ENCODE results near the gene MNAT1.

MNAT1 gene

DNA sequence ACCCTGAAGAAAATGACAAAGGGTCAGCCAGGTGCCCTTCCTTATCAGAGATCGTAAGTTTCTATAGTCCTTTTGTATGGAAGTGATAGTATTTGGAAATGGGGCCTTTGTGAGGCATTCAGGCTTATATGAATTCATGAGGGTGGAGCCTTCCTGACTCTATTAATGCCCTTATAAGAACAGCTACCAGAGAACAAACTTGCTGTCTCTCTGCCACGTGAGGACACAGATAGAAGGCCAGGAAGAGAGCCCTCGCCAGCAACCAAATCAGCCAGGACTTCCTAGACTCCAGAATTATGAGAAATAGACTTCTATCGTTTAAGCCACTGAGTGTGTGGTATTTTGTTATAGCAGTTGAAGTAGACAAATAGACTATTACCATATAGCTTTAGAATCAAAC is 209.6 kb downstream of the MNAT1 start:
- TF ChIP-seq, protein P1, sequence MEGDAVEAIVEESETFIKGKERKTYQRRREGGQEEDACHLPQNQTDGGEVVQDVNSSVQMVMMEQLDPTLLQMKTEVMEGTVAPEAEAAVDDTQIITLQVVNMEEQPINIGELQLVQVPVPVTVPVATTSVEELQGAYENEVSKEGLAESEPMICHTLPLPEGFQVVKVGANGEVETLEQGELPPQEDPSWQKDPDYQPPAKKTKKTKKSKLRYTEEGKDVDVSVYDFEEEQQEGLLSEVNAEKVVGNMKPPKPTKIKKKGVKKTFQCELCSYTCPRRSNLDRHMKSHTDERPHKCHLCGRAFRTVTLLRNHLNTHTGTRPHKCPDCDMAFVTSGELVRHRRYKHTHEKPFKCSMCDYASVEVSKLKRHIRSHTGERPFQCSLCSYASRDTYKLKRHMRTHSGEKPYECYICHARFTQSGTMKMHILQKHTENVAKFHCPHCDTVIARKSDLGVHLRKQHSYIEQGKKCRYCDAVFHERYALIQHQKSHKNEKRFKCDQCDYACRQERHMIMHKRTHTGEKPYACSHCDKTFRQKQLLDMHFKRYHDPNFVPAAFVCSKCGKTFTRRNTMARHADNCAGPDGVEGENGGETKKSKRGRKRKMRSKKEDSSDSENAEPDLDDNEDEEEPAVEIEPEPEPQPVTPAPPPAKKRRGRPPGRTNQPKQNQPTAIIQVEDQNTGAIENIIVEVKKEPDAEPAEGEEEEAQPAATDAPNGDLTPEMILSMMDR (conservative IDR thresholded peaks at IDR 0.05; ENCODE audit: low read depth, low read length): no peak
- DNase-seq (ENCODE audit: low read depth): no peak
- no peak overlapping the region for H3K4me3 ChIP-seq (ENCODE audit: low read length)

DNA sequence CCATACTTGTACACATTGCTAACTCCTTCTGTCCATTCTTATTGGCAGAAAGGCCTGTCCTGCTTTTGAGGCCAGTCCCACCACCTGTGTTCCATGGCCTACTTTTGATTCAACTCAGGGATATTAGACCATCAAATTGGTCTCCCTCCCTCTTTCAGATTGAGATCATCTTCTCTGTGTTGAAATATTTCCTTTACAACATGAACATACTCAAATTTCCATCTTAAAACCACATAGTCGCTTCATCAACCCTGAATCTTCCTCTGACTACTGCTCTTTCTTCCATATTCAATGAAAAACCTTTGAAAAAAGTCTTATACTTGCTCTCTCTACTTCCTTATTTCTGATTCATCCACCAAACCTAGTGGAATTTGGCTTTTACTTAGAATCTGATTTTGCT is 211.4 kb downstream of the MNAT1 start:
- no peak overlapping the region for H3K4me3 ChIP-seq (ENCODE audit: low read length)
- DNase-seq (ENCODE audit: low read depth): no peak
- TF ChIP-seq, protein P1 (conservative IDR thresholded peaks at IDR 0.05; ENCODE audit: low read depth, low read length): no peak

DNA sequence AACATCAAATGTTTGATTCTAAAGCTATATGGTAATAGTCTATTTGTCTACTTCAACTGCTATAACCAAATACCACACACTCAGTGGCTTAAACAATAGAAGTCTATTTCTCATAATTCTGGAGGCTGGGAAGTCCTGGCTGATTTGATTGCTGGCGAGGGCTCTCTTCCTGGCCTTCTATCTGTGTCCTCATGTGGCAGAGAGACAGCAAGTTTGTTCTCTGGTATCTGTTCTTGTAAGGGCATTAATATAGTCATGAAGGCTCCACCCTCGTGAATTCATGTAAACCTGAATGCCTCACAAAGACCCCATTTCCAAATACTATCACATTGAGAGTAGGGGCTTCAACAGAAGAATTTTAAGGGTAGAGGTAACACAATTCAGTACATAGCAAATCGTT is 212.2 kb downstream of the MNAT1 start:
- no peak overlapping the region for H3K4me3 ChIP-seq (ENCODE audit: low read length)
- TF ChIP-seq, protein P1 (conservative IDR thresholded peaks at IDR 0.05; ENCODE audit: low read depth, low read length): no peak
- DNase-seq (ENCODE audit: low read depth): no peak

DNA sequence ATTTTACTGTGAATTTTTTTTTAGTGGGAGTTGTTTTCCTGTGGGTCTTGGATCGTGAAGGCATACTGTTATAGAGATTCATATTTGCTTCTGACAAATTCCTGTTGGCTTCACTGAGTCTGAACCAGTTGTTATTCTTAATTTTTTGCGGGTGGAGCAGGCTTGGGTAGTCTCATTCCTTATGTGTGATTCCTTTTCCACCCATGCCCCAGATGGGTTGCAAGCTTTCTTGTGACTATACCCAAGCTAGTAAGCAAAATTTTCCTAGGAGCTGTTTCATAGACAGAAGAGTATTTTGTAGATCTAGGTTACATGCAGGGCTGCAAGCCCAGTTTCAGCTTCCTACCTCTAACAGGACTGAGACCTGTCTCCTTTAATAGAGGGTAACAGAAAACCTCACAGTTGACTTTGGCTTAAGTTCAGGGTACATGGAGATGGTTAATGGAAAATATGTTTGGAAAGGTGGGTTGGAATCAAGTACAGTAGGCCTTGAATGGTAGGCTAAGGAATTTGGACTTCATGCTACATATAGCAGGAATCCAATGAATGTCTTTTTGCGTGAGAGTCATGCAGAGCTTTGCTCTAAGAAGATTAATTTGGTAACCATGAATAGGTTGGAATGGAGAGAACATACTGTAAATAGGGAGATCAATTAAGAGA is 217.3 kb downstream of the MNAT1 start:
- H3K4me3 ChIP-seq (ENCODE audit: low read length): no peak overlapping the region
- TF ChIP-seq, protein P1 (conservative IDR thresholded peaks at IDR 0.05; ENCODE audit: low read depth, low read length): no peak
- DNase-seq (ENCODE audit: low read depth): no peak

DNA sequence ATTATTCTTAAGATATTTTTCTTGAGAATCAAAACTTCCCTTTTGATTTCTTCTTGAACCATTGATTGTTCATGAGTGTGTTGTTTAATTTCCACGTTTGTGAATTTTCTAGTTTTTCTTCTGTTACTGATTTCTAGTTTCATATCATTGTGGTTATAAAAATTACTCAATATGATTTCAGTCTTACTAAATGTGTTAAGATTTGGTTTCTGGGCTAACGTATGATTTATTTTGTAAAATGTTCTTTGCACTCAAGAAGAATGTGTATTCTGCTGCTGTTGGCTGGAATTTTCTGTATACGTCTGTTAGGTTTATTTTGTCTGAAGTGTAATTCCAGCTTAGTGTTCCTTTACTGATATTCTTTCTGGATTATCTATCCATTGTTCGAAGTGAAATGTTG is 221.6 kb downstream of the MNAT1 start:
- no peak overlapping the region for H3K4me3 ChIP-seq (ENCODE audit: low read length)
- no peak for DNase-seq (ENCODE audit: low read depth)
- TF ChIP-seq, protein P1 (conservative IDR thresholded peaks at IDR 0.05; ENCODE audit: low read depth, low read length): no peak

DNA sequence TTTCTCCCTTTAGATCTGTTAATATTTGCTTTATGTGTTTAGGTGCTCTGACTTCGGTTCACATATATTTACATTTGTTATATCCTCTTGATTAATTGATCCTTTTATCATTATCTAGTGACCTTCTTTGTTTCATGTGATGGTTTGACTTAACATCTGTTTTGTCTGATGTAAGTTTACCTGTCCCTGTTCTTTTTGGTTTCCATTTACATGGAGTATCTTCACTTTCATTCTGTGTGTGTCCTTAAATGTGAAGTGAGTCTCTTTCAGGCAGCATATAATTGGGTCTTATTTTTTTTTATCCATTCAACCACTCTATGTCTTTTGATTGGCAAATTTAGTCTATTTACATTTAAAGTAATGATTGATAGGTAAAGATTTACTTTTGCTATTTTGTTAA is 222.1 kb downstream of the MNAT1 start:
- TF ChIP-seq, protein P1 (conservative IDR thresholded peaks at IDR 0.05; ENCODE audit: low read depth, low read length): no peak
- H3K4me3 ChIP-seq (ENCODE audit: low read length): no peak overlapping the region
- DNase-seq (ENCODE audit: low read depth): no peak

DNA sequence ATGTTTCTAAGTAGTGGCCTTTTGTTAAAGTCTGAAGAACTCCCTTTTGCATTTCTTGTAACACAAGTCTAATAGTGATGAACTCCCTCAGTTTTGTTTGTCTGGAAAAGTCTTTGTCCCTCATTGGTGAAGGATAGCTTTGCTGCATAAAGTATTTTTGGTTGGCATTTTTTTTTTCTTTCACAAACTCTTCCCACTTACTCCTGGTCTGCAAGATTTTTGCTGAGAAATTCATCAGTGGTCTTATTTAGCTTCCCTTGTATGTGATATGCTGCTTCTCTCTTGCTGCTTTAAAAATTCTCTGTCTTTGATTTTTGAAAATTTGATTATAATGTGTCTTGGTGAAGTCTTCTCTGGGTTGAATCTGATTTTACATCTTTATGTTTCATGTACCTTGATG is 223.6 kb downstream of the MNAT1 start:
- TF ChIP-seq, protein P1 (conservative IDR thresholded peaks at IDR 0.05; ENCODE audit: low read depth, low read length): no peak
- no peak overlapping the region for H3K4me3 ChIP-seq (ENCODE audit: low read length)
- DNase-seq (ENCODE audit: low read depth): no peak

All from retinal pigment epithelial cell (primary cell).